CD14-positive monocyte (primary cell): ENCODE results near the gene FOXP1. TPM values are rescaled to one million over a fixed set of nuclear protein-coding genes. Genes with fewer than 3 reads are reported as not detected.

Experiments used
- DNase-seq, 3 donors: peaks; one replicate each; pipeline ENCODE4 v3.0.0-alpha.2; 2011 to 2022
- H2AFZ ChIP-seq: 2 replicates; pipeline ENCODE4 v1.6.0; 2012; ENCODE audit warnings: mild to moderate bottlenecking, low read depth, low read length, inconsistent platforms; ENCODE audit not compliant: insufficient read depth, poor library complexity, severe bottlenecking
- H3K27ac ChIP-seq, 2 donors: 1 replicate in 1 of 2; 2 replicates in 1 of 2; pipeline ENCODE4 v1.5.1; 2012 to 2013; ENCODE audit warnings: low read length in 2 of 2, control low read depth in 1 of 2, inconsistent platforms in 1 of 2, low read depth in 1 of 2, mild to moderate bottlenecking in 1 of 2
- H3K27me3 ChIP-seq, 2 donors: one replicate each; pipeline versions ENCODE4 v1.6.0 to v1.6.1; 2011 to 2013; ENCODE audit warnings: low read length in 2 of 2; ENCODE audit not compliant: control insufficient read depth in 2 of 2, insufficient read depth in 2 of 2
- H3K36me3 ChIP-seq, 2 donors: replicated peaks in 1 of 2; 1 replicate in 1 of 2; 2 replicates in 1 of 2; pipeline versions ENCODE4 v1.5.1 to v1.6.1; 2012 to 2013; ENCODE audit warnings: low read length in 2 of 2, control low read depth in 1 of 2, inconsistent platforms in 1 of 2, mild to moderate bottlenecking in 1 of 2; ENCODE audit not compliant: insufficient read depth in 2 of 2, control insufficient read depth in 1 of 2
- H3K4me1 ChIP-seq, 2 donors: 1 replicate in 1 of 2; 2 replicates in 1 of 2; pipeline versions ENCODE4 v1.5.1 to v1.6.1; 2012 to 2013; ENCODE audit warnings: low read length in 2 of 2, control low read depth in 1 of 2, inconsistent platforms in 1 of 2, mild to moderate bottlenecking in 1 of 2, moderate library complexity in 1 of 2; ENCODE audit not compliant: insufficient read depth in 2 of 2, control insufficient read depth in 1 of 2
- H3K4me2 ChIP-seq: replicated peaks from 2 replicates; pipeline ENCODE3; 2012; ENCODE audit warnings: low read length, moderate library complexity, mild to moderate bottlenecking; ENCODE audit not compliant: poor library complexity, severe bottlenecking; ENCODE audit errors: extremely low read depth
- H3K4me3 ChIP-seq, 3 experiments: fragments of 200-600 bp in 1 of 3; sonication (generic) in 1 of 3; replicated peaks in 1 of 3; 1 replicate in 2 of 3; 2 replicates in 1 of 3; pipeline ENCODE4 v1.5.1; 2011 to 2013; ENCODE audit warnings: low read length in 3 of 3, mild to moderate bottlenecking in 3 of 3, control low read depth in 2 of 3, low read depth in 2 of 3, inconsistent platforms in 1 of 3, moderate library complexity in 1 of 3
- H3K79me2 ChIP-seq: 2 replicates; pipeline ENCODE4 v1.6.0; 2012; ENCODE audit warnings: mild to moderate bottlenecking, control low read depth, inconsistent platforms, low read length, moderate library complexity; ENCODE audit not compliant: insufficient read depth
- H3K9ac ChIP-seq: 2 replicates; pipeline ENCODE4 v1.6.0; 2017; ENCODE audit warnings: low read length, mild to moderate bottlenecking; ENCODE audit not compliant: insufficient read depth, poor library complexity, severe bottlenecking
- H3K9me3 ChIP-seq, 2 donors: replicated peaks in 1 of 2; 1 replicate in 1 of 2; 2 replicates in 1 of 2; pipeline versions ENCODE4 v1.5.1 to v1.6.1; 2012 to 2013; ENCODE audit warnings: low read length in 2 of 2, control low read depth in 1 of 2; ENCODE audit not compliant: control insufficient read depth in 1 of 2, insufficient read depth in 1 of 2
- H4K20me1 ChIP-seq: 2 replicates; pipeline ENCODE4 v1.6.0; 2012; ENCODE audit warnings: mild to moderate bottlenecking, low read length, control low read depth, moderate library complexity; ENCODE audit not compliant: insufficient read depth
- H3K27ac Mint-ChIP-seq, 7 donors: one replicate each; pipeline ENCODE4 v1.8.0; 2020; ENCODE audit warnings: mild to moderate bottlenecking in 7 of 7, mixed read lengths in 7 of 7, moderate library complexity in 6 of 7, inconsistent platforms in 2 of 7
- H3K27me3 Mint-ChIP-seq, 3 donors: one replicate each; pipeline ENCODE4 v1.8.0; 2021 to 2022; ENCODE audit warnings: low read depth in 3 of 3, mild to moderate bottlenecking in 3 of 3, mixed read lengths in 3 of 3, moderate library complexity in 3 of 3, inconsistent platforms in 1 of 3
- H3K36me3 Mint-ChIP-seq, 2 donors: one replicate each; pipeline ENCODE4 v1.8.0; 2020; ENCODE audit warnings: mixed read lengths in 2 of 2, inconsistent platforms in 1 of 2, mild to moderate bottlenecking in 1 of 2
- H3K4me1 Mint-ChIP-seq: one replicate; pipeline ENCODE4 v1.8.0; 2020; ENCODE audit warnings: mild to moderate bottlenecking, mixed read lengths
- H3K4me3 Mint-ChIP-seq, 2 donors: one replicate each; pipeline ENCODE4 v1.8.0; 2020; ENCODE audit warnings: mild to moderate bottlenecking in 2 of 2, mixed read lengths in 2 of 2, moderate library complexity in 1 of 2
- H3K9me3 Mint-ChIP-seq, 7 donors: one replicate each; pipeline ENCODE4 v1.8.0; 2020 to 2022; ENCODE audit warnings: mixed read lengths in 7 of 7, mild to moderate bottlenecking in 6 of 7, moderate library complexity in 6 of 7, inconsistent platforms in 2 of 7
- CTCF ChIP-seq: fragments of 200-600 bp; IDR thresholded peaks from one replicate; pipeline ENCODE4 v1.8.0; 2022; ENCODE audit warnings: antibody characterized with exemption, mild to moderate bottlenecking
- WGBS: methylation state at CpG from one replicate; pipeline ENCODE4 v1.1.5; 2013; ENCODE audit warnings: missing lambda C conversion rate; ENCODE audit not compliant: insufficient coverage; 5-methylcytosine and 5-hydroxymethylcytosine counted together
- intact Hi-C, 2 donors: fragments of 100-400 bp; cut with micrococcal nuclease; formaldehyde crosslinking; loops; one replicate each; pipeline versions ENCODE4 v1.15.0 to v1.15.1; 2023
- polyA plus RNA-seq, 3 donors: library from polyadenylated mRNA; depleted of rRNA in 1 of 3; unstranded in 2 of 3; stranded (reverse) in 1 of 3; fragments of 300-500 nt in 2 of 3; fragments of >200 nt in 1 of 3; fragmentation: Illumina TruSeq in 2 of 3; gene quantifications; 1 replicate in 2 of 3; 2 replicates in 1 of 3; pipeline ENCODE4 v1.2.3, GENCODE V29; 2012 to 2021

The FOXP1 gene
- polyA plus RNA-seq, 3 donors: 25.7 to 42.6 (median 27.8) TPM

- Histone ChIP-seq H3K4me2 (no peak overlapping the region), H3K36me3 (peaks cover 0 to 10% of the 10 kb centered on the region in 2 donors), H3K27me3 (no peaks in the 10 kb centered on the region), H2AFZ (no peak overlapping the region), H3K27ac (no peak overlapping the region), H3K9ac (no peak overlapping the region), H3K79me2 (peaks cover 4% of the 10 kb centered on the region), H4K20me1 (peaks cover 31% of the 10 kb centered on the region), H3K4me3 (no peak overlapping the region), H3K9me3 (no peaks in the 10 kb centered on the region), H3K4me1 (peaks cover 7 to 12% of the 10 kb centered on the region in 2 donors)
- DNase-seq: no peak
- peaks cover 9 to 16% of the 10 kb centered on the region in 2 donors for H3K36me3 Mint-ChIP-seq
- TF ChIP-seq CTCF: no peak
- intact Hi-C loops: no loop called here
- 93% methylated on average over 3 of the region's 5 CpGs for WGBS
- no peak overlapping the region for H3K4me3 Mint-ChIP-seq
- no peaks in the 10 kb centered on the region for H3K9me3 Mint-ChIP-seq
- peaks cover 11% of the 10 kb centered on the region for H3K4me1 Mint-ChIP-seq
- H3K27me3 Mint-ChIP-seq: peaks cover 0 to 2% (median 1%) of the 10 kb centered on the region in 3 donors
- H3K27ac Mint-ChIP-seq: peak overlapping the region in 2 of 7 donors; percentile 30 to 47
Observed at GRCh38 chr3:71022551-71023335, 560.8 kb downstream of the FOXP1 start.

GRCh38 chr3:71018799-71019198 is 564.7 kb downstream of the FOXP1 start:
- H3K4me1 Mint-ChIP-seq: no peaks in the 10 kb centered on the region

More at GRCh38 chr3:71018799-71019198, 564.7 kb downstream of the FOXP1 start:
- no peak overlapping the region for H3K4me2 ChIP-seq
- H3K4me3 Mint-ChIP-seq: no peak overlapping the region
- WGBS: 88% methylated on average over 4 of the region's 4 CpGs
- H3K4me1 ChIP-seq: no peaks in the 10 kb centered on the region
- H3K4me3 ChIP-seq: no peak overlapping the region
- H3K36me3 ChIP-seq: peaks cover 2 to 10% of the 10 kb centered on the region in 2 donors
- H3K27me3 ChIP-seq: no peaks in the 10 kb centered on the region
- H3K9ac ChIP-seq: no peak overlapping the region
- peaks cover 5% of the 10 kb centered on the region for H3K79me2 ChIP-seq
- no peak overlapping the region for H3K27ac Mint-ChIP-seq
- no peak for TF ChIP-seq CTCF
- H3K36me3 Mint-ChIP-seq: peaks cover 16 to 31% of the 10 kb centered on the region in 2 donors
- H3K27me3 Mint-ChIP-seq: peaks cover 0 to 2% (median 0%) of the 10 kb centered on the region in 3 donors
- no peak overlapping the region for H3K27ac ChIP-seq
- H3K9me3 Mint-ChIP-seq: peaks cover 0 to 5% (median 3%) of the 10 kb centered on the region in 7 donors
- no peaks in the 10 kb centered on the region for H3K9me3 ChIP-seq
- DNase-seq: no peak
- H2AFZ ChIP-seq: no peak overlapping the region
- intact Hi-C loops: no loop called here
- peaks cover 21% of the 10 kb centered on the region for H4K20me1 ChIP-seq
